Measurements from ENCODE around the gene FOXE1. TPM values are rescaled to one million over a fixed set of nuclear protein-coding genes. Genes with fewer than 3 reads are reported as not detected.

Gene FOXE1
- total RNA-seq, 1 experiment from 2014 or later = not detected

GRCh38 chr9:97808972-97809371, 44.1 kb upstream of the FOXE1 start:
- ATAC-seq (no peak), DNase-seq (ENCODE audit: low read depth, low spot score) (no peak)
- H3K9ac ChIP-seq (ENCODE audit: low read length) = no peak overlapping the region
- H3K27me3 ChIP-seq (ENCODE audit: insufficient read depth, low read length) = no peaks in the 10 kb centered on the region
- H3K9me2 ChIP-seq (ENCODE audit: insufficient read depth) = no peaks in the 10 kb centered on the region
- no TSS peak for BruUV-seq (replicated peaks)
- H2AFZ ChIP-seq (ENCODE audit: low read depth, low read length, poor library complexity, severe bottlenecking) = no peak overlapping the region
- no peak overlapping the region for H3K27ac ChIP-seq (ENCODE audit: low read depth, low read length)
- CTCF ChIA-PET = no interaction called here
- RAD21 ChIA-PET (ENCODE audit: low non-redundant PET in 1 of 2, low total read pairs in 2 of 2, uncharacterized antibody in 2 of 2, unreplicated experiment in 2 of 2) = no interaction called here
- no peaks in the 10 kb centered on the region for H4K20me1 ChIP-seq (ENCODE audit: insufficient read depth)
- H3K9me3 ChIP-seq (ENCODE audit: control insufficient read depth in 1 of 2, insufficient read depth in 1 of 2, low read depth in 1 of 2, low read length in 2 of 2) = no peaks in the 10 kb centered on the region
- H3K4me1 ChIP-seq (ENCODE audit: control insufficient read depth in 1 of 2, insufficient read depth in 2 of 2, low read length in 2 of 2) = peaks cover 2 to 11% of the 10 kb centered on the region in 2 experiments; a peak in 3 of 4 replicates
- H3K4me2 ChIP-seq (ENCODE audit: low read length) = no peak overlapping the region
- POLR2A ChIA-PET = no interaction called here
- no peaks in the 10 kb centered on the region for H3K36me3 ChIP-seq (ENCODE audit: control insufficient read depth in 1 of 2, insufficient read depth in 2 of 2, low read length in 2 of 2)
- H3K4me3 ChIP-seq (replicated peaks in 1 of 2; ENCODE audit: low read depth in 1 of 2, low read length in 2 of 2) = no peak overlapping the region
- H3K79me2 ChIP-seq (ENCODE audit: insufficient read depth, low read length) = no peaks in the 10 kb centered on the region
- TF ChIP-seq ATF3 (IDR thresholded peaks at IDR 0.05) = no peak
- TF ChIP-seq, protein P1, sequence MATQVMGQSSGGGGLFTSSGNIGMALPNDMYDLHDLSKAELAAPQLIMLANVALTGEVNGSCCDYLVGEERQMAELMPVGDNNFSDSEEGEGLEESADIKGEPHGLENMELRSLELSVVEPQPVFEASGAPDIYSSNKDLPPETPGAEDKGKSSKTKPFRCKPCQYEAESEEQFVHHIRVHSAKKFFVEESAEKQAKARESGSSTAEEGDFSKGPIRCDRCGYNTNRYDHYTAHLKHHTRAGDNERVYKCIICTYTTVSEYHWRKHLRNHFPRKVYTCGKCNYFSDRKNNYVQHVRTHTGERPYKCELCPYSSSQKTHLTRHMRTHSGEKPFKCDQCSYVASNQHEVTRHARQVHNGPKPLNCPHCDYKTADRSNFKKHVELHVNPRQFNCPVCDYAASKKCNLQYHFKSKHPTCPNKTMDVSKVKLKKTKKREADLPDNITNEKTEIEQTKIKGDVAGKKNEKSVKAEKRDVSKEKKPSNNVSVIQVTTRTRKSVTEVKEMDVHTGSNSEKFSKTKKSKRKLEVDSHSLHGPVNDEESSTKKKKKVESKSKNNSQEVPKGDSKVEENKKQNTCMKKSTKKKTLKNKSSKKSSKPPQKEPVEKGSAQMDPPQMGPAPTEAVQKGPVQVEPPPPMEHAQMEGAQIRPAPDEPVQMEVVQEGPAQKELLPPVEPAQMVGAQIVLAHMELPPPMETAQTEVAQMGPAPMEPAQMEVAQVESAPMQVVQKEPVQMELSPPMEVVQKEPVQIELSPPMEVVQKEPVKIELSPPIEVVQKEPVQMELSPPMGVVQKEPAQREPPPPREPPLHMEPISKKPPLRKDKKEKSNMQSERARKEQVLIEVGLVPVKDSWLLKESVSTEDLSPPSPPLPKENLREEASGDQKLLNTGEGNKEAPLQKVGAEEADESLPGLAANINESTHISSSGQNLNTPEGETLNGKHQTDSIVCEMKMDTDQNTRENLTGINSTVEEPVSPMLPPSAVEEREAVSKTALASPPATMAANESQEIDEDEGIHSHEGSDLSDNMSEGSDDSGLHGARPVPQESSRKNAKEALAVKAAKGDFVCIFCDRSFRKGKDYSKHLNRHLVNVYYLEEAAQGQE (IDR thresholded peaks at IDR 0.05; ENCODE audit: low read depth) = no peak
- TF ChIP-seq TCF7L2 (IDR thresholded peaks at IDR 0.05; ENCODE audit: borderline replicate concordance, extremely low read depth, insufficient read depth, insufficient read length) = no peak
- TF ChIP-seq, protein P2, sequence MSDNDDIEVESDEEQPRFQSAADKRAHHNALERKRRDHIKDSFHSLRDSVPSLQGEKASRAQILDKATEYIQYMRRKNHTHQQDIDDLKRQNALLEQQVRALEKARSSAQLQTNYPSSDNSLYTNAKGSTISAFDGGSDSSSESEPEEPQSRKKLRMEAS (IDR thresholded peaks at IDR 0.05) = no peak
- TF ChIP-seq ZBTB33 (IDR thresholded peaks at IDR 0.05; ENCODE audit: extremely low read depth, insufficient replicate concordance, low read length) = no peak
- no peak for TF ChIP-seq CTCF (IDR thresholded peaks at IDR 0.05 in 2 of 3, conservative IDR thresholded peaks at IDR 0.05 in 1 of 3; ENCODE audit: borderline replicate concordance in 1 of 3, insufficient read depth in 1 of 3, low read depth in 2 of 3, low read length in 2 of 3)
- TF ChIP-seq RAD21 (IDR thresholded peaks at IDR 0.05; ENCODE audit: low read depth) = no peak
- TF ChIP-seq EZH2 (IDR thresholded peaks at IDR 0.05) = no peak
- no peak for TF ChIP-seq SP1 (IDR thresholded peaks at IDR 0.05; ENCODE audit: low read depth)
- no peak for TF ChIP-seq CBX3 (IDR thresholded peaks at IDR 0.05; ENCODE audit: low read depth)
- TF ChIP-seq SIN3A (IDR thresholded peaks at IDR 0.05; ENCODE audit: low read depth) = no peak
- no peak for TF ChIP-seq EGR1 (IDR thresholded peaks at IDR 0.05; ENCODE audit: low read depth)
- TF ChIP-seq FOSL1 (IDR thresholded peaks at IDR 0.05; ENCODE audit: low read depth) = no peak
- TF ChIP-seq ZNF274 (IDR thresholded peaks at IDR 0.05; ENCODE audit: low read depth, low read length) = no peak
- no peak for TF ChIP-seq EZH2phosphoT487 (IDR thresholded peaks at IDR 0.05; ENCODE audit: borderline replicate concordance)
- no peak for TF ChIP-seq CEBPB (IDR thresholded peaks at IDR 0.05; ENCODE audit: low read depth)
- TF ChIP-seq ZFX (IDR thresholded peaks at IDR 0.05) = no peak
- no peak for TF ChIP-seq JUND (IDR thresholded peaks at IDR 0.05)
- intact Hi-C loops (cut with micrococcal nuclease) = no loop called here

All from HCT116 (cell line).